ENCODE results near the gene CLTRN. TPM values are rescaled to one million over a fixed set of nuclear protein-coding genes. Genes with fewer than 3 reads are reported as not detected.

CLTRN gene
- total and polyA plus RNA-seq, 2 of the 13 experiments (the other 11 are each of a cell fraction or from before 2014, with no cell fraction given) = 0.37 to 0.53 TPM

- no peak for ATAC-seq
Observed at GRCh38 chrX:15646031-15646430, 18.6 kb downstream of the CLTRN start.

GRCh38 chrX:15645266-15645665 lies 19.3 kb downstream of the CLTRN start:
- POLR2A ChIA-PET = no interaction called here
- Histone ChIP-seq H3K27me3 (ENCODE audit: control insufficient read depth in 1 of 2, insufficient read depth in 2 of 2, low read length in 2 of 2) (no peaks in the 10 kb centered on the region), H3K4me3 (replicated peaks in 1 of 3; ENCODE audit: insufficient read depth in 1 of 3, low read depth in 2 of 3, low read length in 3 of 3) (no peak overlapping the region), H2AFZ (ENCODE audit: low read length) (no peak overlapping the region), H3K36me3 (replicated peaks in 1 of 2; ENCODE audit: control insufficient read depth in 1 of 2, insufficient read depth in 2 of 2, low read length in 2 of 2) (no peaks in the 10 kb centered on the region), H3K27ac (ENCODE audit: extremely low read length, insufficient read depth, low read length) (no peak overlapping the region), H3K79me2 (ENCODE audit: insufficient read depth, low read length) (no peaks in the 10 kb centered on the region), H4K20me1 (ENCODE audit: insufficient read depth, low read length) (no peaks in the 10 kb centered on the region), H3K4me1 (ENCODE audit: insufficient read depth, low read length) (no peaks in the 10 kb centered on the region), H3K4me2 (ENCODE audit: low read depth, low read length) (no peak overlapping the region), H3K9ac (ENCODE audit: insufficient read depth, low read depth, low read length) (no peak overlapping the region), H3K9me3 (ENCODE audit: low read length) (no peaks in the 10 kb centered on the region)
- intact Hi-C loops (cut with micrococcal nuclease; ENCODE audit: unreplicated experiment) = loop anchor here (5.0 to 10.0 kb wide), 2 partner anchors 78 to 150 kb away; partner anchors contain the start of gene PIR
- no peak for FAIRE-seq
- no TSS peak for BruUV-seq (replicated peaks)
- 50% methylated on average over 3 of the region's 3 CpGs for WGBS (ENCODE audit: low lambda C conversion rate)
- in situ Hi-C loops (cut with HindIII; ENCODE audit: extremely low pct_ligation_motif_present, low pct_unique_long_range_greater_than_20kb) = no loop called here
- no peak for ATAC-seq
- DNase-seq (ENCODE audit: low spot score) = no peak
- CTCF ChIA-PET (ENCODE audit: low intra/inter-chr PET ratio, low total read pairs) = no interaction called here
- TF ChIP-seq NR0B2 (CRISPR knock-in tag; IDR thresholded peaks at IDR 0.05) = no peak
- no peak for TF ChIP-seq SUZ12 (IDR thresholded peaks at IDR 0.05; ENCODE audit: low read depth, low read length)
- peak; percentile 21; the same call in 1 of the 2 replicates for TF ChIP-seq CTCF (CRISPR knock-in tag; IDR thresholded peaks at IDR 0.05)
- TF ChIP-seq ZNF180 (CRISPR knock-in tag; IDR thresholded peaks at IDR 0.05; ENCODE audit: borderline replicate concordance, low read depth) = no peak
- no peak for TF ChIP-seq ARID5B (CRISPR knock-in tag; IDR thresholded peaks at IDR 0.05)

More at GRCh38 chrX:15646031-15646430, 18.6 kb downstream of the CLTRN start:
- no peak for DNase-seq (ENCODE audit: low spot score)
- Histone ChIP-seq H3K9ac (ENCODE audit: insufficient read depth, low read depth, low read length) (no peak overlapping the region), H2AFZ (ENCODE audit: low read length) (no peak overlapping the region), H3K36me3 (replicated peaks in 1 of 2; ENCODE audit: control insufficient read depth in 1 of 2, insufficient read depth in 2 of 2, low read length in 2 of 2) (no peaks in the 10 kb centered on the region), H3K9me3 (ENCODE audit: low read length) (no peaks in the 10 kb centered on the region), H3K27ac (ENCODE audit: extremely low read length, insufficient read depth, low read length) (no peak overlapping the region), H3K4me3 (replicated peaks in 1 of 3; ENCODE audit: insufficient read depth in 1 of 3, low read depth in 2 of 3, low read length in 3 of 3) (no peak overlapping the region), H3K4me2 (ENCODE audit: low read depth, low read length) (no peak overlapping the region), H3K79me2 (ENCODE audit: insufficient read depth, low read length) (no peaks in the 10 kb centered on the region), H3K27me3 (ENCODE audit: control insufficient read depth in 1 of 2, insufficient read depth in 2 of 2, low read length in 2 of 2) (no peaks in the 10 kb centered on the region), H4K20me1 (ENCODE audit: insufficient read depth, low read length) (no peaks in the 10 kb centered on the region), H3K4me1 (ENCODE audit: insufficient read depth, low read length) (no peaks in the 10 kb centered on the region)
- TF ChIP-seq ZEB1 (IDR thresholded peaks at IDR 0.05; ENCODE audit: insufficient replicate concordance, low read depth) = no peak
- in situ Hi-C loops (cut with HindIII; ENCODE audit: extremely low pct_ligation_motif_present, low pct_unique_long_range_greater_than_20kb) (no loop called here), intact Hi-C loops (cut with micrococcal nuclease; ENCODE audit: unreplicated experiment) (loop anchor here (5.0 to 10.0 kb wide), 2 partner anchors 79 to 151 kb away; partner anchors contain the start of gene PIR)
- BruUV-seq (replicated peaks) = no TSS peak
- no peak for FAIRE-seq
- POLR2A ChIA-PET = no interaction called here
- CTCF ChIA-PET (ENCODE audit: low intra/inter-chr PET ratio, low total read pairs) = no interaction called here
- 100% methylated on average over 2 of the region's 15 CpGs for WGBS (ENCODE audit: low lambda C conversion rate)

Measured in HepG2 (cell line).